ENCODE results near the gene PSD4.

PSD4 gene

GRCh38 chr2:113252047-113252590, 78.3 kb downstream of the PSD4 start:
- TF ChIP-seq CTCF (IDR thresholded peaks at IDR 0.05; ENCODE audit: low read length) (no peak), EZH2 (optimal IDR thresholded peaks at IDR 0.05; ENCODE audit: low read depth, low read length) (no peak), EZH2phosphoT487 (IDR thresholded peaks at IDR 0.05; ENCODE audit: low read length) (no peak)
- Histone ChIP-seq H3K9me2 (replicated peaks; ENCODE audit: insufficient read depth, low read length) (no peaks in the 10 kb centered on the region), H3K79me2 (ENCODE audit: low read length) (no peaks in the 10 kb centered on the region), H3K36me3 (replicated peaks; ENCODE audit: insufficient read depth, low read length) (no peaks in the 10 kb centered on the region), H3K4me3 (ENCODE audit: low read length) (no peak overlapping the region), H4K20me1 (ENCODE audit: insufficient read depth, low read length) (no peaks in the 10 kb centered on the region), H3K9me3 (replicated peaks; ENCODE audit: insufficient read depth, low read length) (no peaks in the 10 kb centered on the region), H3K9ac (ENCODE audit: low read length) (no peak overlapping the region), H3K27me3 (replicated peaks; ENCODE audit: insufficient read depth, low read length) (no peaks in the 10 kb centered on the region), H3F3A (ENCODE audit: insufficient read depth, low read length) (no peaks in the 10 kb centered on the region), H3K4me2 (ENCODE audit: low read depth, low read length) (no peak overlapping the region), H3K4me1 (ENCODE audit: low read length) (no peaks in the 10 kb centered on the region), H2AFZ (ENCODE audit: low read length) (no peak overlapping the region), H3K27ac (ENCODE audit: low read length) (no peak overlapping the region)
- DNase-seq: no peak

- Histone ChIP-seq H3K27ac (ENCODE audit: low read length) (no peak overlapping the region), H4K20me1 (ENCODE audit: insufficient read depth, low read length) (no peaks in the 10 kb centered on the region), H3K9me3 (replicated peaks; ENCODE audit: insufficient read depth, low read length) (no peaks in the 10 kb centered on the region), H3K4me2 (ENCODE audit: low read depth, low read length) (no peak overlapping the region), H3K36me3 (replicated peaks; ENCODE audit: insufficient read depth, low read length) (no peaks in the 10 kb centered on the region), H3K27me3 (replicated peaks; ENCODE audit: insufficient read depth, low read length) (no peaks in the 10 kb centered on the region), H3K9ac (ENCODE audit: low read length) (no peak overlapping the region), H3K4me1 (ENCODE audit: low read length) (no peaks in the 10 kb centered on the region), H3K79me2 (ENCODE audit: low read length) (no peaks in the 10 kb centered on the region), H3K4me3 (ENCODE audit: low read length) (no peak overlapping the region), H2AFZ (ENCODE audit: low read length) (no peak overlapping the region), H3K9me2 (replicated peaks; ENCODE audit: insufficient read depth, low read length) (no peaks in the 10 kb centered on the region), H3F3A (ENCODE audit: insufficient read depth, low read length) (no peaks in the 10 kb centered on the region)
- TF ChIP-seq CTCF (IDR thresholded peaks at IDR 0.05; ENCODE audit: low read length) (no peak), EZH2phosphoT487 (IDR thresholded peaks at IDR 0.05; ENCODE audit: low read length) (no peak), EZH2 (optimal IDR thresholded peaks at IDR 0.05; ENCODE audit: low read depth, low read length) (no peak)
- no peak for DNase-seq
These were observed 79.7 kb downstream of the PSD4 start for GRCh38 chr2:113253453-113253852.

GRCh38 chr2:113255140-113256070, 81.6 kb downstream of the PSD4 start:
- Histone ChIP-seq H4K20me1 (ENCODE audit: insufficient read depth, low read length) (no peaks in the 10 kb centered on the region), H3K27ac (ENCODE audit: low read length) (no peak overlapping the region), H3K4me1 (ENCODE audit: low read length) (no peaks in the 10 kb centered on the region), H3K4me2 (ENCODE audit: low read depth, low read length) (no peak overlapping the region), H3K9me3 (replicated peaks; ENCODE audit: insufficient read depth, low read length) (no peaks in the 10 kb centered on the region), H3K4me3 (ENCODE audit: low read length) (no peak overlapping the region), H3K36me3 (replicated peaks; ENCODE audit: insufficient read depth, low read length) (no peaks in the 10 kb centered on the region), H2AFZ (ENCODE audit: low read length) (no peak overlapping the region), H3F3A (ENCODE audit: insufficient read depth, low read length) (no peaks in the 10 kb centered on the region), H3K9ac (ENCODE audit: low read length) (no peak overlapping the region), H3K27me3 (replicated peaks; ENCODE audit: insufficient read depth, low read length) (no peaks in the 10 kb centered on the region), H3K9me2 (replicated peaks; ENCODE audit: insufficient read depth, low read length) (no peaks in the 10 kb centered on the region), H3K79me2 (ENCODE audit: low read length) (no peaks in the 10 kb centered on the region)
- no peak for DNase-seq
- no peak for TF ChIP-seq EZH2 (optimal IDR thresholded peaks at IDR 0.05; ENCODE audit: low read depth, low read length)
- TF ChIP-seq CTCF (IDR thresholded peaks at IDR 0.05; ENCODE audit: low read length): no peak
- TF ChIP-seq EZH2phosphoT487 (IDR thresholded peaks at IDR 0.05; ENCODE audit: low read length): no peak
